GM21529 (cell line): ENCODE measurements around the gene FUT2.
"Not testable (repeated sequence)": the region's sequence is repeated elsewhere in the genome, so short reads cannot be mapped to it uniquely, and the experiment has no call there.

Experiments used
- ATAC-seq: cut with Tn5 transposase; IDR thresholded peaks from one replicate; pipeline ENCODE4 v1.9.1; 2021; ENCODE audit not compliant: unreplicated experiment

FUT2 gene

DNA sequence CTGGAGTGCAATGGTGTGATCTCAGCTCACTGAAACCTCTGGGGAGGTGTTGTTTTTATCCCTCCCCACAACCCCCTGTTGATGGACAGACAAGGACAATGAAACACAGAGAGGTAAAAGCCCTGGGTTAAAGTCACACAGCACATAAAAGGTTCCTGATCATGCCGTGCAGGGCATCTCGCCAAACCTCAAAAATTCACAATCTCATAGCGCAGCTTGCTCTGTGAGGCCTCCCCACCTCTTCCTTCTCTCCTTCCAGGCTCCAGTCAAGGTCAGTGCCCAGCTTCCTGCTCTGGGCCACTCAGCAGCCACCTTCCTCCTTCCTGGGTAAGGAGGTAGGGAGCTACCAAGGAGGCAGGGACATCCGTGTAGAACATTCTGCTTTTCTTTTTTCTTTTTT, 2.3 kb downstream of the FUT2 start:
- no peak for ATAC-seq

GRCh38 chr19:48702701-48703100, 6.9 kb downstream of the FUT2 start:
- ATAC-seq, result no peak

DNA sequence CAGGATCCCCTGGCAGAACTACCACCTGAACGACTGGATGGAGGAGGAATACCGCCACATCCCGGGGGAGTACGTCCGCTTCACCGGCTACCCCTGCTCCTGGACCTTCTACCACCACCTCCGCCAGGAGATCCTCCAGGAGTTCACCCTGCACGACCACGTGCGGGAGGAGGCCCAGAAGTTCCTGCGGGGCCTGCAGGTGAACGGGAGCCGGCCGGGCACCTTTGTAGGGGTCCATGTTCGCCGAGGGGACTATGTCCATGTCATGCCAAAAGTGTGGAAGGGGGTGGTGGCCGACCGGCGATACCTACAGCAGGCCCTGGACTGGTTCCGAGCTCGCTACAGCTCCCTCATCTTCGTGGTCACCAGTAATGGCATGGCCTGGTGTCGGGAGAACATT, 7.5 kb downstream of the FUT2 start:
- no peak for ATAC-seq

DNA sequence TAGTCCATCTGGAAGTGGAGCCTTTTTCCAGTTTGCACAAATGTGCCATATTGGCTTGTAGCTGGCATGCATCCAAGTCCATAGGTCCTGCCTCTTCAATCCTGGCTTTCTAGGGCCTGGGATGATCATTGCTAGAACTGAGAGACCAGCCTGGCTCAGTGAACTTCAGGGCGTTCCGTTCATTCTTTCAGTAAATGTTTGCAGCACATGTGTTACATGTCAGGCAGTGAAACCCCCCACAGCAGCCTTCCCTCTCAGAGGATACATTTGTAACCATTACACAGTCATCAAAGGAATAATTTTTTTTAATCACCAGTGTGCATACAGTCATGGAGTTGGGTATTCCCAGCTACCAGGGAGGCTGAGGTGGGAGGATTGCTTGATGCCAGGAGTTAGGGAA, 9.7 kb downstream of the FUT2 start:
- ATAC-seq, result no peak

- no peak for ATAC-seq
These were observed 12.7 kb downstream of the FUT2 start for GRCh38 chr19:48708471-48708870.

- no peak for ATAC-seq
These were observed 15.4 kb downstream of the FUT2 start for GRCh38 chr19:48711106-48711662.

GRCh38 chr19:48713041-48713863, 17.5 kb downstream of the FUT2 start:
- no peak for ATAC-seq

- ATAC-seq, result peak; percentile 85
These were observed 18.3 kb downstream of the FUT2 start for GRCh38 chr19:48713864-48714755.

- ATAC-seq, result no peak
These were observed 19.2 kb downstream of the FUT2 start for GRCh38 chr19:48714759-48715675.

- no peak for ATAC-seq
These were observed 20.0 kb downstream of the FUT2 start for GRCh38 chr19:48715681-48716171.

- no peak for ATAC-seq
These were observed 21.0 kb downstream of the FUT2 start for GRCh38 chr19:48716562-48717291.

GRCh38 chr19:48718106-48718505, 22.3 kb downstream of the FUT2 start:
- not testable (repeated sequence) for ATAC-seq

DNA sequence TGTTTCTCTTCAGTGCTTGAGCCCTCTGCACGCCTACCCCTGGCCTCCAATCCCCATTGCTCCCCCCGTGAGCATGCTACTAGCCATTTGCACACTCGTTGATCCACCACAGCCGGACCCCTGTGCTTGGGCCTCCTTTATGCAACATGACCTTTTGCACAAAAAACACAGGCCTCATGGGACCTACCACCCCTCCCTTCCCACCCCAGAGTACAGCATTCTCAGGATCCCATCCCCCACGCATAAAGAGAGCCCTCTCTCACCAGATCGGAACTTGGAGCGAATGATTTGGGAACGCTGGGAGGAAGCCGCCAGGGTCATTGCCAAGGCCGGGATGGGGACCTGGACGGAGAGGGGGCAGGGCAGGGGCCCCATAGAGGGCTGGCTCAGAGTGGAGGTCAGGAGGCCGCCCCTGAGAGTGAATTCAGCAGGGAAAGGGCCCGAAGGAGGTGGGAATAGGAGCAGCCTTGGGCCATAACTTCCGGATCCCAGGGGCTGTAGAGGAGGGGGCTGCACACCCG, 23.0 kb downstream of the FUT2 start:
- ATAC-seq, result no peak

GRCh38 chr19:48719263-48720171, 23.7 kb downstream of the FUT2 start, which contains the start of gene MAMSTR:
TSS of gene MAMSTR (minus strand) at chr19:48719725. CDS start at chr19:48719031, 694 bp downstream.
- ATAC-seq, result no peak

DNA sequence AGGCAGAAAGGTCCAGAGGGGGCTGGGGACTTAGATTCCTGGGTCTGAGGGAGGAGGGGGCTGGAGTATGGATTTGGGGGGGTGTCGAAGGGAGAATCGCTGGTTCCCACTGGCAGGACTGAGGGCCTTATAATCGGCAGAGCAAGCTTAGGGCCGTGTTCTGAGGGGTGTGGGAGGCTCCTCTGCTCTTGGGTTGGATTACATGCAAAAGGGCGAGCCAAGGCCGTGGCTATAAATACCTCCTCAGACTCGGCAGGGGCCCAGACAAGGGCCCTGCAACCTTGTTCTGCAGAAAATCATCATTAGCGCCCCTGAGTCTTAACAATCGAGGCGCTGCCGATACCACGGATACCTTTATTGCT, 24.5 kb downstream of the FUT2 start:
- ATAC-seq, result no peak

DNA sequence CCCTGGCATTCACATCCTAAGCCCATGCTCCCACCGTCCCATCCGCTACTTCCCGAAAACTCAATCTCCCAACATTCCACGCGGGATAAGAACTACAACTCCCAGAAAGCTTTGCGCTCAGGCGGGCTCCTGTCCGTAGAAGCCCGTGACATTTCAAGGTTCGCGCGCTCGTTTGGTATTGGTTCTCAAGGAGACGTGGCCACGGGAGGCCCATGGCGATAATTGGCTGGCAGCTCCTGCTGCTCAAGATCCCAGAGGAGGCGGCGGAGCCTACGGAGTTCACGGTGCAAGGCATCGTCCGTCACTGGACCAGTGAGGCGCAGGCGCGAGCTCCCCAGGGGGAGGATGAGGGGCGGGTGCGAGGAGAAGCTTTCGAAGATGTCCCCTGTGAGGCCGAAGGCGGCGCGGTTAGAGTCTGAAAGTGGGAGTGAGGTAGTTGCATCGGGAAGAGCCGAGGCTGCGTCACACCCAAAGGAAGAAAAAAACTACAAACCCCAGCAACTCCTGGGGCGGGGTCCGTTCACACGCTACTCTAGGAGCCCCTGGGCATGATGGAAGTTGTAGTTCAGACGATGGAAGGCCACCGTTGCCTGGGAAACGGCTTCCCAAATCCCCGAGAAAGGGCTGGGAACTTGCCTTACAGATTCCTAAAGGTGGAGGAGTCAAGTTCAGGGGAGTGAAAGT, 25.0 kb downstream of the FUT2 start:
- peak; percentile 75 for ATAC-seq

DNA sequence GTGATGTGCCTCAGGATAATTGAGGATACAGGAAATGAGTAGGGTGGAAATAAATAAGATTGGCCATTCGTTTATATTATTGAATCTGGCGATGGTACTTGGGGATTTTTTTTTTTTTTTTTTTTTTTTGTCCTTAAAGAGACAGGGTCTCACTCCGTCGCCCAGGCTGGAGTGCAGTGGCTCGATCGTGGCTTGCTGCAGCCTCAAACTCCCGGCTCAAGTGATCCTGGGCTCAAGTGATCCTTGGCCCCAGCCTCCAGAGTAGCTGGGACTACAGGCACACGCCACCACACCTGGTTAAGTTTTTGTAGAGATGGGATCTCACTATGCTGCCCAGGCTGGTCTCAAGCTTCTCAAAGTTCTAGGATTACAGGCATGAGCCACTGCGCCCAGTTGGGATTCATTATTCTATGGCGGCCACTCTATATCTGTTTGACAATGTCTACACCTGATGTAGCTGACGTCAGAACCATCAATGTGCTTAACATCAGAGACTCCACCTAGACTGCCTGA, 26.5 kb downstream of the FUT2 start:
- ATAC-seq, result no peak
